SK-N-SH treated with all-trans-retinoic acid at 6 μM for 48 hours (cell line): Measurements from ENCODE around the gene SH3D19.

Experiments used
- ATAC-seq: fragments of 200-7000 bp; cut with Tn5 transposase; 3 replicates; pipeline ENCODE4 v1.9.1; 2020; ENCODE audit warnings: mild to moderate bottlenecking, moderate library complexity
- ARNTL ChIP-seq: fragments of 450-650 bp; formaldehyde crosslinking; IDR thresholded peaks from 2 replicates; pipeline ENCODE4 v1.5.0; 2020; ENCODE audit warnings: low read depth, mild to moderate bottlenecking, moderate library complexity, borderline replicate concordance
- BACH2 ChIP-seq: fragments of 250-450 bp; sonication (Bioruptor Pico); IDR thresholded peaks from 2 replicates; pipeline ENCODE4 v1.9.0; 2021; ENCODE audit warnings: mild to moderate bottlenecking, borderline replicate concordance
- CREB5 ChIP-seq: fragments of 250-450 bp; sonication (Bioruptor Pico); IDR thresholded peaks from 2 replicates; pipeline ENCODE4 v1.5.1; 2020; ENCODE audit warnings: low read depth, mild to moderate bottlenecking, moderate library complexity
- CSRNP3 ChIP-seq: fragments of 250-450 bp; sonication (Bioruptor Pico); IDR thresholded peaks from 2 replicates; pipeline ENCODE4 v1.5.1; 2021; ENCODE audit warnings: mild to moderate bottlenecking, moderate library complexity
- GLIS3 ChIP-seq: fragments of 250-450 bp; sonication (Bioruptor Pico); IDR thresholded peaks from 2 replicates; pipeline ENCODE4 v1.5.0; 2020; ENCODE audit warnings: mild to moderate bottlenecking, moderate library complexity
- ISL1 ChIP-seq: fragments of 250-450 bp; sonication (Bioruptor Pico); IDR thresholded peaks from 2 replicates; pipeline ENCODE4 v2.1.2; 2022; ENCODE audit warnings: mild to moderate bottlenecking, moderate library complexity
- POU6F1 ChIP-seq: fragments of 250-450 bp; sonication (Bioruptor Pico); IDR thresholded peaks from 2 replicates; pipeline ENCODE4 v1.8.0; 2021; ENCODE audit warnings: low read depth, mild to moderate bottlenecking, moderate library complexity, borderline replicate concordance
- TCF4 ChIP-seq: fragments of 250-450 bp; sonication (Bioruptor Pico); IDR thresholded peaks from 2 replicates; pipeline ENCODE4 v1.8.0; 2021; ENCODE audit warnings: mild to moderate bottlenecking, moderate library complexity, borderline replicate concordance
- TOX ChIP-seq: fragments of 250-450 bp; sonication (Bioruptor Pico); IDR thresholded peaks from 2 replicates; pipeline ENCODE4 v1.8.0; 2021; ENCODE audit warnings: mild to moderate bottlenecking, moderate library complexity, borderline replicate concordance
- TSHZ2 ChIP-seq: fragments of 250-450 bp; sonication (Bioruptor Pico); IDR thresholded peaks from 2 replicates; pipeline ENCODE4 v1.5.0; 2020; ENCODE audit warnings: mild to moderate bottlenecking, moderate library complexity
- ZC3H10 ChIP-seq: fragments of 250-450 bp; sonication (Bioruptor Pico); IDR thresholded peaks from 2 replicates; pipeline ENCODE4 v1.5.1; 2021; ENCODE audit warnings: mild to moderate bottlenecking, moderate library complexity
- ZNF8 ChIP-seq: fragments of 450-650 bp; formaldehyde crosslinking; IDR thresholded peaks from 2 replicates; pipeline ENCODE4 v1.5.0; 2020; ENCODE audit warnings: mild to moderate bottlenecking, moderate library complexity

The SH3D19 gene

GRCh38 chr4:151318307-151319006, 6.9 kb downstream of the SH3D19 start:
- no peak for ATAC-seq
- no peak for TF ChIP-seq TOX (CRISPR knock-in tag)

GRCh38 chr4:151316645-151317044, 8.8 kb downstream of the SH3D19 start:
- ATAC-seq = no peak
- TF ChIP-seq POU6F1 (CRISPR knock-in tag) (no peak), CSRNP3 (CRISPR knock-in tag) (no peak), GLIS3 (CRISPR knock-in tag) (no peak)

- TF ChIP-seq ARNTL (CRISPR knock-in tag) (no peak), ISL1 (CRISPR knock-in tag) (peak; percentile 53; the same call in 1 of the 2 replicates)
- ATAC-seq = peak; percentile 65
Measured at GRCh38 chr4:151315212-151315886, 10.1 kb downstream of the SH3D19 start.

GRCh38 chr4:151314479-151314878, 10.9 kb downstream of the SH3D19 start:
- peak; percentile 25; the same call in 2 of the 3 replicates for ATAC-seq
- no peak for TF ChIP-seq TCF4 (CRISPR knock-in tag)
- TF ChIP-seq POU6F1 (CRISPR knock-in tag) = no peak

GRCh38 chr4:151314010-151314355, 11.4 kb downstream of the SH3D19 start:
- no peak for TF ChIP-seq ZC3H10 (CRISPR knock-in tag)
- no peak for TF ChIP-seq TOX (CRISPR knock-in tag)
- TF ChIP-seq ZNF8 = no peak
- no peak for TF ChIP-seq TSHZ2 (CRISPR knock-in tag)
- no peak for TF ChIP-seq CREB5 (CRISPR knock-in tag)
- TF ChIP-seq BACH2 (CRISPR knock-in tag) = no peak
- no peak for ATAC-seq
